ENCODE measurements around the gene ZNF23.
"Not testable (repeated sequence)": the region's sequence is repeated elsewhere in the genome, so short reads cannot be mapped to it uniquely, and the experiment has no call there.

ZNF23 gene

DNA sequence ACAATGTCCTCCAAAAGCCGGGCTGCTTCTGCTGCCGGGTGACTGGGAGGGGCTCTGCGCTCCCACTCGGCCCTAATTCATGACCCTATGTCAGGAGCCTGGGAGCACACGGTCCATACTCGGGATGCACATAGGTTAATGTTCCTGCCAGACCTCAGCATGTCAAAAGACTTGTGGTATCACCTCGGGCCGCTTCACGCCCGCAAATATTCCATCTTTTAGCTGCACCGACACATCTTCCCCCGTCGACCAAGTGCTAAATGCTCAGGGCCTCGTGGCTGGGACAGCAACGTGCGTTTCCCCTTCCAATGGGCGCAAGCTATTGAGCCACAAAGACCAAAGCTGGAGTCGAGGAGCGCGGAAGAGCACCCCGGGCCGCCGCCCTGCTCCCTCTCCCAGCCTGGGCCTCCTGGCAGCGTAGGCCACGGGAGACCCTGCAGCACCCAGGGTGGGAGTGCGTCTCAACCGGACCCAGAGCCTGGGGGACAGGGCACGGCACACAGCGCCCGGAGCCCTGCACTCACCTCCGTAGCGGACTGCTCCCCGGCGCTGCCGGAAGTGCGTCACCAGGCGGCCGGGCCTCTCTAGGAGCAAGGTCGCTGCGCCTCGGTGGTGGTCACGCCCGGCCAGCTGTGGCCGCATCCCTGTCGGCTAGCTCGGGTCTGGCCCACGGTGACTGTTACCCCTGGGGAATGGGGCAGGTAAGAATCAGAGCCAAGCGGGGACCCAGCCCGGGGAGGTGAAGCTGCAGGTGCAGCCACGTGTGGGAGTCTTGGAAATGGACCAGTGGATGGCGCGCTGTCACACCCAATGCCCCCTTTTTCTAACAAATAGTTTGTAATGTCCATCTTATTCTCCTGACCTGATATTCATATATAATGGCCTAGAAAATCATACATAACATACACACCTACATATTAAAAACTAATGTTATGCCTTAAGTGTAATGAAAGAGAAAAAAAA lies at the start of gene ZNF23:
Gene ZNF23, minus strand, starts transcription at position 562 of the 963 bp plus-strand sequence. CDS start 5,451 bp downstream, outside the sequence.
- no peak for FAIRE-seq

DNA sequence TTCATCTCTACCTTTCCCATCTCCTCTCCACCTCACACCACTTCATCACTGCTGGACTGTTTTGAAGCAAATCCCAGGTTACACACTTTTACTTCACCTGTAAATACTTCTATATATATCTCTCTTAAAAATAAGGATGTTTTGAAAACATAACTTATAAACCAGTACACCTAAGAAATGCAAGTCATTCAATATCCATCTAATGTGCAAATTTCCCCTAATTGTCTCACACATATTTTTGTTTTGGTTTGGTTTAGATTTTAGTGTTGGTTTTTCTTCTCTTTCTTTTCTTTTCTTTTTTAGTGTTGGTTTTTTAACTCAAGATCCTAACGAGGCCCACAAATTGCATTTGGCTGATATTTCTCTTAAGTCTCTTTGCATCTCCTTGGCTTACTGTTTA lies 45.0 kb upstream of the ZNF23 start:
- FAIRE-seq, result no peak

DNA sequence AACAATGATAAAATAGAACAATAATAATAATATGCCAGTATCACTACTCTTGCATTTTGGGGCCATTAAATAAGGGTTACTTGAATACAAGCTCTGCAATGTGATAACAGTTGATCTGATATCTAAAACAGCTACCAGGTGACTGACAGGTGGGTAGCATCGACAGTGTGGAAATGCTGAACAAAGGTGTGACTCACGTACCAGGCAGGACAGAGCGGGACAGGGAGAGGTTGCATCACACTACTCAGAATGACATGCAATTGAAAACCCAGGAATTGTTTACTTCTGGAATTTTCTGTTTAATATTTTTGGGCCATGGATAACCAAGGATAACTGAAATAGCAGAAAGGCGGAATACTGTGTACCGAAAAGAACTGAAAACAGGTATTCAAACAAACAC lies 42.9 kb upstream of the ZNF23 start:
- no peak for FAIRE-seq

DNA sequence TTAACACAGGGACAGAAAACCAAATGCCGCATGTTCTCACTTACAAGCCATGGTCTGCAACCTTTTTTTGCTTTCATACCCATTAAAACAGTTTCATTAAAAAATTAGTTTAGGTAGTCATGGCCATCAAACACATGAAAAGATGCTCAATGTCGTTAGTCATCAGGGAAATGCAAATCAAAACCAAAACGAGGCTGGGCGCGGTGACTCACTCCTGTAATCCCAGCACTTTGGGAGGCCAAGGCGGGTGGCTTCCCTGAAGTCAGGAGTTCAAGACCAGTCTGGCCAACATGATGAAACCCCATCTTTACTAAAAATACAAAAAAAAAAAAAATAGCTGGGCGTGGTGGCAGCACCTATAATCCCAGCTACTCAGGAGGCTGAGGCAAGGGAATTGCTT lies 42.0 kb upstream of the ZNF23 start:
- not testable (repeated sequence) for FAIRE-seq

DNA sequence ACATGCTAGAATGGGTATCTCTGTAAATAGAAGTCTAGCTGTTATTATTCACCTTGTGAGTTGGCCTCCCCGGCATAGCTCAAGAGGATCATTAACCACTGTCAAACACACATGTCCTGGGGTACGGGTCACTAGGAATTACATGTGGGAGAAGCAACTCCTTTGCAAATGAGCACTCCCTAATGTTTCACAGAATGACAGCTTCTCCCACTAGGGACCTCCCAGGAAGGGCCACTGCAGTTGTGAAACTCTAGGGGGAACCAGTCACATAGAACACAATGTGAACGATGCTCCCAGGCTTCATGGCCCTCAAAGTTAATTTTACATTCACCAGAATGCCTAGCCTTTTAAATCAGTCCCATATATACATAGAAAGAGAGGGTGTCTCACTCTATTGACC lies 39.5 kb upstream of the ZNF23 start:
- FAIRE-seq, result no peak

DNA sequence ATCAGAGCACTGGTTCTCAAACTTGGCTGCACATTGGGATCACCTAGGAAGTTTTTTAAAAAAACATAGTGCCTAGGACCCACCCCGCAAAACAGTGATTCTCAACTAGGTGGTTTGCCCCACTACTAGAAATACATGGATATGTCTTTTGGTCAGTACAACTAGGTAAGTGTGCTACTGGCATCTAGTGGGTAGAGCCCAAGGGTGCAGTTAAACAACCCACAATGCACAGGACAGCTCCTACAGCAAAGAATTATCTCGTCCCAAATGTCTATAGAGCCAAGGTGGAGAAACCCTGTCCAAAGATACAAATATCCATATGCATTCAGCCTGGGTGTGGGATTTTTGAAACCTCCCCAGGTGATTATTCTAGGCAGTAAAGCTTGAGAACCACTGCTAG lies 38.9 kb upstream of the ZNF23 start:
- FAIRE-seq, result no peak

DNA sequence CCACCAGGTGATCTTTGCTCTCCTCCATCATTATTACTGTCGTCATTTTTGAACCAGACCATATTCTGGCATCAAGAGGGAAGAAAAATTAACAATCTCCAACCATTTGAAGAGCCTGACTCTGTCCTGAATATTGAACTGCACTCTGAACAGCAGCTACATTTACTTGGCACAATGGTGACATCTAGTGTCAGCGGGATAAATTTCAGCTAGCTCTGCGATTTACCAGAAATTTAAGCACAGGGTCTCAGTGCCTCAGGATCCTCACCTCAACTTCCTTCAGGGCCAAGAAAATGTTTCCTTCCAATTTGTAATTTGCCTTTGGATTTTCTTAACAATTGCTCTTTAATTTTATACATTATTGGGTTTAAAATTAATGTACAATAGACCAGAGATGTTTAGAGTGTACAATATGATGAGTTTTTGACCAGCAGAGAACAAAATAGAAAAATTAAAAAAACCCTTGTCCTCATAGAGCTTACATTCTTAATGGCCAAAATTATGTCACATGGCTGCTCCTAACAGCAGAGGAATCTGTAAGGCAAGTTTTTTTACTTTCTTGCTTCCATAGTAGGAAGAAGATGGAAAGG lies 37.8 kb upstream of the ZNF23 start:
- peak; percentile 86 for FAIRE-seq

DNA sequence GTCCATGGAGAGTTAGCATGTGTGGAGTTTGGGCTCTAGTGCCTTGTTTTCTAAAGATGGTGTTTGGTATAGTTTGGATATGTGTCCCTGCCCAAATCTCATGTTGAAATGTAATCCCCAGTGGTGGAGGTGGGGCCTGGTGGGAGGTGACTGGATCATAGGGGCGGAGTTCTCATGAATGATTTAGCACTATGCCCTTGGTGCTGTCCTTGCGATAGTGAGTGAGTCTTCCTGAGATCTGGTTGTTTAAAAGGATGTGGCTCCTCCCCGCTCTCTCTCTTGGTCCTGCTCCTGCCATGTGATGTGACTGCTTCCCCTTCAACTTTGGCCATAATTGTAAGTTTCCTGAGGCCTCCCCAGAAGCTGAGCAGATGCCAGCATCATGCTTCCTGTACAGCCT lies 36.0 kb upstream of the ZNF23 start:
- FAIRE-seq, result no peak

DNA sequence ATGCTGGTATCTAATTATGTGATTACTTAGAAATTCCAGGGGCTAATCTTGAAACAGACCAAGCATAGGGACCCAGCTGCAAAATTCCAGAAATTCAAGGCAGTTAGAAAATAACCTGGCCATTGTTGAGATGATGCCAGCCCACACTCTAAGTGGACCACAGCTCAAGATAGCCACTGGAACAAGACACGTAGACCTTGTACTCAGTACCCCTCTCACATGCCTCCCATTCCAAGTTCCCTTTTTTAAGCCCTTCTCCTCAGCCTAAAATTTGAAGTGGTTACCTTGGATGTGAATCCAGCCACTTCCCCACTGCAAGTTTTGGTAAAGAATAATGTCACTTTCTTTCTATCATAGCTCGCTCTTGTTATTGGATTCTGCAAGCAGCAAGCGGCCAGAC lies 31.2 kb upstream of the ZNF23 start:
- no peak for FAIRE-seq

DNA sequence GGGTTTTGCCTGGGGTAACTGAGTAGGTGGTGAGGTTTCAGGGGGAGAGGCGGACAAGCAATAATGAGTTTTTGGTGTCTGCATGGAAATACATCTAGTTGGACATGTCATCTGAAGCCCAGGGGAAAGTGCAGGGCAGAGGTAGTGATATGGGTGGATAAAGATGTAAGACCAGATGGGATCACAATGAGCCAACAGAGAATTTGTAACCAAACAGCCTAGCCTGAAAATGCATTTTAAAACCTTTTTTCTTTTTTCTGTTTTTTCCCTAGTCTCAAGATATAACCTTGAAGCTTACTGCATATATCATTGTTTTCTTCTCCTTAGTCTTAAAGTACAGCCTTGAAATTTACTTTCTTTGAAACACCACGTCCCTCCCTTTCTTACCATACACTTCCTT lies 30.7 kb upstream of the ZNF23 start:
- no peak for FAIRE-seq

DNA sequence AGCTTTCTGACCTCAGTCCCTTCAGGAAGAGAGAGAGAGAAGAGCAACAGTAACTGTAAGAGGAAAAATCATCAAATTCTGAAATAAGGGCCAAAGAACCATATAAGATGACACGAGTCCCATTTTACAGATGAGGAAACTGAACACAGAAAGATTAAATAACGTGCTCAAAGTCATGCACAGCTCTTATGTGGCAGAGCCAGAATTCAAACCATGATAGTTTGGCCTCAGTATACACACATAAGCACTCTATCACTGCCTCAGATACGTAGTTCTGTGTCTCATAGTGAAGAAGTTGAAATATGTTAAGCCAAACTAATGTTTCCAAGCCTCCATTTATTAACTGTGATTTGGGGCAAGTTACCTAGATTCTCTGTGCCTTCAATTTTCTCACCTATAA lies 29.0 kb upstream of the ZNF23 start:
- no peak for FAIRE-seq

DNA sequence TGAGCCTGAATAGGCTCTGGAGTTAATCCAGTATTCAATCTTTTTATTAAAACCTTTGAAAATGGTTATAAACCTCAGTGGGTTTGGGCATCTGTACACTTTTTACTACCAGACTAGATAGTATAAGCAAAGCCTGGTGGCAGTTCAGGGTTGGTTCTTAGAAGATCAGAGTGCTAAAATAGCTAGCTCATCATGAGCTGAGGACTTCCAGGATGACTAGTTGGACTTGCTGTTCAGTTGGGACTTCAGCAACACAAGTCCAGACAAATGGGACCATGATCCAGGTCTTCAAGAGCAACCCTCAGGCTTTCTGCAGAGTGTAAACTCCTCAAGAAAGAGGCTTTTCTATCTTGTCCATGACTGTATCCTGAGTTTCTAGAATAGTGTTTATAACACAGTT lies 28.3 kb upstream of the ZNF23 start:
- FAIRE-seq, result no peak

DNA sequence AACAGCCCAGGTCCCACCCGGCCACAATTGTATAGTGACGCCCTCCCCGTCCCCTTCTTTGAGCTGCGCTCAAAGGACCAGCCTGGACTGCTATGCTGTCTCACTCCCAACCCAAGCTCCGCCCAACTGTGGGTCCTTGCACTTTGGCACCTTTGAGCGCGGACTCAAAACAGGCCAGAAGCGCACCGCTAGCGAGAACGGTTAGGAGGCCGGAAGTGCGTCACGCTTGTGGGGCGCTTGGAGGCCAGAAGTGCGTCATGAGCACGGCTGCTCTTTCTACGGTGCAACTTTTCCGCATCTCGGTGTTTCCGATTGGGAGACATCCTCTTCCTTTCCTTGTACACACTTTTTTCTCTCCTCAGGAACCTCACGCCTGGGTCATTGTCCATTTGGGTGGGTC lies 27.1 kb upstream of the ZNF23 start, which contains the start of gene ZNF19:
Gene ZNF19, minus strand, starts transcription at position 203 of the 400 bp plus-strand sequence. CDS start 7,210 bp downstream, outside the sequence.
- FAIRE-seq, result no peak

DNA sequence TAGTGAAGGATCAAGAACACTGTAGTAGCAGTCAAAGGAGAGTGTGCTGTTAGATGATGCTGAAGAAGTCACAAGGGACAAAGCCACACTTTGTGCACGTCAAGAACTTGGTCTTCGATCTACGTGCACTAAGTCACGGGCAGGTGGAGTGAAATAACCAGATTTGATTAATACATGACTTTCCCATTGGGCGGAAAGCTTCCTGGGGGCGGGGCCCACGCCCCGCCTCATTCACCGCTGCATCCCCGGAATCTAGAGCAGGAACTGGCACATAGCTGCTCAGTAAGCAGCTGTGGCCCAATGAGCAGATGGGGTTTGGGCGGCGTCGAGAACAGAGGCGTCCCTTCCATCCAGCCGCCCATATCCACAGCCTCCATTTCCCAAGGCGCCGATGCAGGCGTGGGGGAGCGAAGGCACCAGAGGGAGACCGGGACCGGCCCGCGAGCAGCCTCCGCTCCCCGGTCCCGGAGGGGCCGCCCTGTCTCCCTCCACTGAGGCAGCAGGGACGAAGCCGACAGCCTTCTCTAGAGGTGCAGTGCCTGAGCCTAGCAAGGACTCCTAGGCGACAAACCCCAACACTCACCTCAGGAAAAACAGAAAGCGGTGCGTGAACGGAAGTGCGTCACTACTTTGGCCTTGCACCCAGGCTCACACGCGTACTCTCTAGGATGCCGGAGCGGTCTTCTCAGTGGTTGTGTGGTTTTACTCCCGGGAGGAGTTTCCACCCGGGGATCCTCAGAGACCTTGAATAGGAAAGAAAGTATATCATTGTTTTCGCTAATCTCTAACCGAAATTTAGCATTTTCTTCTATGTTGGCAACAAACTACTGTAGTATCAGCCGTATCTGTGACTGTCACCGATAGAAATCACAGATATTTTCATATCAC lies 22.2 kb upstream of the ZNF23 start:
- peak; percentile 90 for FAIRE-seq

DNA sequence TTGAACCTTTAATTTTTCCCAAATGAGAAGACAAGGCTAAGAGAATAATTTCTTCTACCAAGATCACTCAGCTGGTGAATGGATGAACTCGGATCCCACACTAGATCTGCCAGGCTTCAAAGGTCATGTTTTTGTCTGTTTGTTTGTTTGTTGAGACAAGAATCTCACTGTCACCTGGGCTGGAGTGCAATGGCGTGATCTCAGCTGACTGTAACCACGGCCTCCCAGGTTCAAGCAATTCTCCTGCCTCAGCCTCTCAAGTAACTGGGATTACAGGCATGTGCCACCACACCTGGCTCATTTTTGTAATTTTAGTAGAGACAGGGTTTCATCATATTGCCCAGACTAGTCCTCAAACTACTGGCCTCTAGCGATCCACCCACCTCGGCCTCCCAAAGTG lies 20.5 kb upstream of the ZNF23 start:
- no peak for FAIRE-seq

DNA sequence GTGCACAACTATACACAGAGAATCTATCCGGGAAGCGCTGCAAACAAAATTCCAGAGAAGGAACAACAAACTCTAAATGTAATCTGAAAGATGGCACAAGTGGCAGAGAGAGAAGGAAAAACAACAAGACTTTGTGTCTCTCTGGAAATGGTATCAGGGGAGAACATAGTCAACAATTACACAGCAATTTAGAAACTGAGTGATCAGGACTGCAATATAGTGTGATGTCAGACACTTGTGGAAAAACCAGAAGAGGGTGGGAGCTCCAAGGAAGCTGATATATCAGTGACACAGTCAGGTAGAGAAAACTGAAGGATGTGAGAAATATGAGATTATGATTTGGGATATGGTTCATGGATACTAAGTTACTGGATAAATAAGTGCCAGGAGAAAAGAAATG lies 18.9 kb upstream of the ZNF23 start:
- no peak for FAIRE-seq

DNA sequence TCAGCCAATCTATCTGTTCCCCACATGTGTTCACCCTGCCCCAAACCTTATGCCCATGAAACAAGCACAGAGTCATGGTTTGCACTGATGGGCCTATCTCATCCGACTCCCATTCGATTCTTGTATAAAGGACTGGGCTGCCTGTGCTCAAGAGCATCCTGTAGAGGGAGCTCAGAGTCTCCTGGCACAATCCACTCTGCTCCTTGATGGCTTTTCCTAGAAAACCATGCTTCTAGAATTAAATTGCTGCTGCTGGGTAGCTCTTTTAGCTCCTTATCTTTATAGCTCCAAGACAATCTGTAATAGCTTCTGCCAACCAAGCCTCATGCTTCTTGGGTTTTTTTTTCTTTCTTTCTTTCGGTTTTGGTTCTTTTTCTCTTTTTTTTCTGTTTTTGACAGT lies 17.4 kb upstream of the ZNF23 start:
- peak; percentile 27 for FAIRE-seq

DNA sequence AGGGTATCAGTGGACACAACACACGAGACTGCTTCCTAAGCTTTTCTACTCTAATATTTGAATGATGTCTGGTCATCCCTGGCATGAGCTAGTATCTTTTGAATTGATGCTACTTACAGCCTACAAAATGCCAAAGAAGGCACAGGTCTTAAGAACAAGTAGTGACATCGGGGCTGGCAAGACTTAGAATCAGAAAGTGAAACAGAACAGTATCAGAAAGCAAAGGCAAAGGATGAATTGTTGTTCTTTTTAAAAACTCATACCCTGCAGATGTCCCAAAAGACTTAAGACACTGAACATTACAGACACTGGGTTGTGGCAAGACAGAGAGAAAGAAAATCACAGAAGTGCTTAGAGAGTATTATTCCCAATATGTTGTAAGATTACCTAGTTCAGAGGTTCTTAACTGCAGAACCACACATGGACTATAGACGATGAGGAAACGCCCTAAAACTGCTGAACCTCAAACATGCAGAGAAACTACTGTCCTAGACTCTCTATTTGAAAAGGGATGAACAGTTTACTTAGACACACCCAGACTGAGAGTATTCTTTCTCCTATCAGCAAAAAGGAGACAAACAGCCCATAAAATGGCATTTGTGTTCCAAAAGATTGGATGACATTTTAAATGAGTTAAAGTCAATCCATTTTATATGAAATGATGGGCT lies 14.5 kb upstream of the ZNF23 start:
- FAIRE-seq, result no peak

DNA sequence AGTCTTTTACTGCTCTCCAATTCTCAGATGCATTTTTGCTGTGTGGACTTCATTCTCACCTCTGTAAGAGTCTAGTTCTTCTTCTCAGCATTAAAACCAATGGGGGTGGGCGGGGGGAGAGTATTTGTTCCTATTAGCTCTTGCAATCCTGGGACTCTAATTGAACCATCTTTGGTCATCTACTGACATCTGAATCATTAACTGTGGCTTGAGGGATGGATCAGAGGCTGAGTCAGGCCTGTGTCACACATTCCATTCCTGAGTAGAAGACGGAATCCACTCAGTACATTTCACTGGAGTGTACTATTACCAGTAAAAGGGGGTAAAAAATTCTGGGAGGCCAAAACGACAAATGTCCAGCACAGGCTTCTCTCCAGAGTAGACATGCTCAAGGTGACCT lies 12.8 kb upstream of the ZNF23 start:
- no peak for FAIRE-seq

DNA sequence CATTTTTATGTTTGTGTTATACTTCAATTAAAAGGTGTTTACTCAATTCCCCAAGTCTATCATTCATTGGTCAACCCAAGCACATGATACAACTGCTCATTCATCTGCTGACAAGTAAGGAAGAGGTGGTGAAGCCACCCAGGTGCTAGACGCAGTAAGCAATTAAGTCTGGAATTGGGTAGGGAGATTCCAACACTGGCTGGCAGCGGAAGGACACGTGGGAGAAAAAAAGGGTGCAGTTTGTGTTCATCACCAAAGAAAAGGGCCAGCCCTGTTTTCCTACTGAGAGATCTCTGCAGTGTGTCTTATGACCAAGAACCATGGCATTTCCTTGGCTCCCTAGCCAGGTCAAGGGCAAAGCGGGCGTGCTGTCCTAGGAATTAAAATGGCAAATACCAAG lies 11.8 kb upstream of the ZNF23 start:
- no peak for FAIRE-seq

DNA sequence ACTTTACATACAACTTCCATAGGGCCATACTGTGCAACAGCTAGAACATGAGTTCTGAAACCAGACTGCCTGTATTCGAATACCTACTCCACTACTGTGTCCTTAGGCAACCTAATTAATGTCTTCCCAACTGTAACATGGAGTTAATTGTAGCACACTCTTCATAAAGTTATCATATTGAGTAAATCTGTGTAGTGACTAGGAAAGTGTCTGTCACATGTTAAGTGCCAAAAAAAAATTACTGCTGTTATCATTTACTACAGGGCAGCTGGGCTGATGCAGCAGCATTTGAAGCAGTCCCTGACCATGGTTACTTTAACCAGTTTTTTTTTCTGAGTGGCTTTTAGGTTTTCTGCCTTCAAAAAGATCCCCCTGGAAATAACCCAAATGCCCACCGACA lies 10.9 kb upstream of the ZNF23 start:
- FAIRE-seq, result no peak

DNA sequence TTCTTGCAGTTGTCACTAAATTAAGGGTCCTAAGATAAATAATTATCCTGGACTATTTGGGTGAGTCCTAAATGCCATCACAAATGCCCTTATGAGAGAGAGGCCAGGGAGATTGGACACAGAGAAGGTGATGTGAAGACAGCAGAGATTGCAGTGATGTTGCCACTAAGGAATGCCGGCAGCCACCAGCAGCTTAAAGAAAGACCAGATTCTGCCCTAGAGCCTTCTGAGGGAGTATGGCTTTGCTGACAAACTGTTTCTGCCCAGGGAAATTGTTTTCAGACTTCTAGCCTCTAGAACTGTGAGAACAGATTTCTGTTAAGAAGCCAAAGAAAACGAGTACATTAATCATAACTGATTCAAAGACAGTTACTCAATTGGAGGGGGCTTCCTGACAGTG lies 10.0 kb upstream of the ZNF23 start:
- no peak for FAIRE-seq

DNA sequence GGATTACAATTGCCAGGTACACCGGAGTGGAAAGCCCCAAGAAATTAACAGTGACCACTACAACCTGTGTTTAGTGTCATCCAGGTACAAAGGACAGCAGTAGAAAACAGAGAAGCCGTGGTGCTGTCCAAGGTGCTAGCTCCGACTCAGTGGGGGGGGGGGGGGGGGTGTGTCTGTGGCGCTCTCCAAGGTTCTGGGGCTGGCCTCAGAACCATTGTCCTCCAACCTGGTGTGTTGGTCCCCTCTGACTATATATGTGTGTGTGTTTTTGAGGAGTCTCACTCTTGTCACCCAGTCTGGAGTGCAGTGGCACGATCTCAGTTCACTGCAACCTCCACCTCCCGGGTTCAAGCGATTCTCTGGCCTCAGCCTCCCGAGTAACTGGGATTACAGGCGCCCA lies 5.8 kb upstream of the ZNF23 start:
- FAIRE-seq, result no peak
